K562 (cell line): ENCODE data around the gene STK4. TPM values are rescaled to one million over a fixed set of nuclear protein-coding genes. Genes with fewer than 3 reads are reported as not detected.

Source experiments
- ARID3A ChIP-seq: IDR thresholded peaks from 2 replicates; pipeline ENCODE4 v1.6.1; 2012; ENCODE audit warnings: low read depth, low read length, improper control_type of control experiment, borderline replicate concordance
- CCNT2 ChIP-seq: IDR thresholded peaks from 2 replicates; pipeline ENCODE4 v1.6.1; 2011; ENCODE audit warnings: borderline replicate concordance, low read depth, mild to moderate bottlenecking, moderate library complexity, mixed read lengths, low read length; ENCODE audit not compliant: insufficient read length; ENCODE audit errors: extremely low read depth
- CUX1 ChIP-seq: fragments of 200-800 bp; sonication (Bioruptor generic); IDR thresholded peaks from 2 replicates; pipeline ENCODE4 v1.6.1; 2016; ENCODE audit warnings: missing genetic modification characterization, missing compliant biosample characterization
- ERF ChIP-seq: fragments of 450-650 bp; formaldehyde crosslinking; IDR thresholded peaks from 2 replicates; pipeline ENCODE4 v1.4.0; 2020; ENCODE audit warnings: mild to moderate bottlenecking, mixed read lengths
- FOSL1 ChIP-seq: fragments of 200-800 bp; sonication (Bioruptor generic); conservative IDR thresholded peaks from 2 replicates; pipeline ENCODE4 v1.6.1; 2016; ENCODE audit warnings: missing genetic modification characterization, missing compliant biosample characterization
- HDAC2 ChIP-seq: fragments of 450-650 bp; IDR thresholded peaks from 2 replicates; pipeline ENCODE4 v1.6.1; 2016; ENCODE audit warnings: mild to moderate bottlenecking
- KAT2B ChIP-seq: IDR thresholded peaks from one replicate; pipeline ENCODE4 v1.6.1; 2012; ENCODE audit warnings: low read depth, mild to moderate bottlenecking, control low read depth, inconsistent platforms, low read length, moderate library complexity
- MYC ChIP-seq, 2 experiments: fragments of 250-450 bp in 1 of 2; sonication (Bioruptor Pico) in 1 of 2; IDR thresholded peaks; 2 replicates each; pipeline versions ENCODE4 v1.5.1 to v1.6.1; 2012 to 2021; ENCODE audit warnings: low read depth in 2 of 2, borderline replicate concordance in 1 of 2, improper control_type of control experiment in 1 of 2, low read length in 1 of 2, mild to moderate bottlenecking in 1 of 2, moderate library complexity in 1 of 2
- NFE2L1 ChIP-seq: fragments of 450-650 bp; IDR thresholded peaks from 2 replicates; pipeline ENCODE4 v1.6.1; 2016; ENCODE audit warnings: missing genetic modification characterization, low read depth, mild to moderate bottlenecking, missing compliant biosample characterization, moderate library complexity, borderline replicate concordance
- PRPF4 ChIP-seq: fragments of 200-400 bp; formaldehyde crosslinking; IDR thresholded peaks from one replicate; pipeline ENCODE4 v1.6.1; 2017; ENCODE audit warnings: low read length, low read depth, mild to moderate bottlenecking; ENCODE audit not compliant: insufficient read depth, poor library complexity, severe bottlenecking
- TAF1 ChIP-seq: IDR thresholded peaks from 2 replicates; pipeline ENCODE4 v1.6.1; 2011; ENCODE audit warnings: mild to moderate bottlenecking, low read length, moderate library complexity; ENCODE audit not compliant: insufficient read depth, control insufficient read depth, severe bottlenecking; ENCODE audit errors: extremely low read depth
- ZNF280B ChIP-seq: fragments of 250-450 bp; sonication (Bioruptor Pico); IDR thresholded peaks from 2 replicates; pipeline ENCODE4 v1.5.1; 2021; ENCODE audit warnings: mild to moderate bottlenecking
- ZNF639 ChIP-seq, 2 experiments: fragments of 200-800 bp in 1 of 2; sonication (Bioruptor generic) in 1 of 2; sonication (generic) in 1 of 2; formaldehyde crosslinking in 1 of 2; IDR thresholded peaks in 1 of 2; conservative IDR thresholded peaks in 1 of 2; 2 replicates each; pipeline versions ENCODE4 v1.5.0 to v1.6.1; 2016 to 2020; ENCODE audit warnings: missing compliant biosample characterization in 1 of 2, missing genetic modification characterization in 1 of 2, missing genetic modification reagents in 1 of 2
- polyA plus RNA-seq, 8 experiments: library from polyadenylated mRNA; depleted of rRNA in 4 of 8; stranded (reverse) in 5 of 8; unstranded in 3 of 8; fragments of >200 nt; fragmentation: Nextera tagmentation in 2 of 8; fragmentation: Illumina TruSeq in 1 of 8; extraction: Ambion mirVana in 2 of 8; extraction: Trizol in 1 of 8; gene quantifications; 2 replicates each; pipeline versions ENCODE4 v1.2.1 to v1.2.3, GENCODE V29; 2011 to 2014; ENCODE audit warnings: inconsistent platforms in 1 of 8, missing spikeins in 1 of 8
- total RNA-seq, 7 experiments: library from RNA; depleted of rRNA in 6 of 7; stranded (reverse); fragments of >200 nt in 6 of 7; fragmentation: Illumina TruSeq in 2 of 7; extraction: Trizol in 2 of 7; gene quantifications; 2 replicates each; pipeline versions ENCODE4 v1.2.1 to v1.2.3, GENCODE V29; 2011 to 2021; ENCODE audit warnings: low replicate concordance in 1 of 7

STK4 gene
- total and polyA plus RNA-seq, 9 of the 15 experiments (the other 6 are each of a cell fraction or from before 2014, with no cell fraction given), result 11.9 to 30.6 (median 22.2) TPM

GRCh38 chr20:44960103-44960852 lies 6.0 kb upstream of the STK4 start, which contains the start of gene TOMM34 (continued):
- no peak for TF ChIP-seq ARID3A
- TF ChIP-seq TAF1, result peak; percentile 76
- peak; percentile 69 for TF ChIP-seq CCNT2
- TF ChIP-seq NFE2L1 (tag), result no peak
- TF ChIP-seq KAT2B, result no peak
- TF ChIP-seq MYC (IDR thresholded peaks at IDR 0.05; ENCODE audit: low read depth, low read length), result peak; percentile 96
- no peak for TF ChIP-seq MYC (CRISPR knock-in tag; IDR thresholded peaks at IDR 0.05; ENCODE audit: borderline replicate concordance, low read depth)
- no peak for TF ChIP-seq HDAC2
- peak; percentile 43 for TF ChIP-seq PRPF4
- no peak for TF ChIP-seq ZNF639 (CRISPR knock-in tag; conservative IDR thresholded peaks at IDR 0.05 in 1 of 2, IDR thresholded peaks at IDR 0.05 in 1 of 2)
- TF ChIP-seq ERF (CRISPR knock-in tag), result no peak
- no peak for TF ChIP-seq FOSL1 (tag)
- no peak for TF ChIP-seq ZNF280B (CRISPR knock-in tag)
- no peak for TF ChIP-seq CUX1
